NCI-H526 treated with DMSO at 0.1 percent for 48 hours (cell line): ENCODE data around the gene MTMR12.
"Not testable (repeated sequence)": the region's sequence is repeated elsewhere in the genome, so short reads cannot be mapped to it uniquely, and the experiment has no call there.

Experiments
- DNase-seq: peaks from one replicate; lab custom pipeline; 2025; lab: John Stamatoyannopoulos, UW

MTMR12 gene

DNA sequence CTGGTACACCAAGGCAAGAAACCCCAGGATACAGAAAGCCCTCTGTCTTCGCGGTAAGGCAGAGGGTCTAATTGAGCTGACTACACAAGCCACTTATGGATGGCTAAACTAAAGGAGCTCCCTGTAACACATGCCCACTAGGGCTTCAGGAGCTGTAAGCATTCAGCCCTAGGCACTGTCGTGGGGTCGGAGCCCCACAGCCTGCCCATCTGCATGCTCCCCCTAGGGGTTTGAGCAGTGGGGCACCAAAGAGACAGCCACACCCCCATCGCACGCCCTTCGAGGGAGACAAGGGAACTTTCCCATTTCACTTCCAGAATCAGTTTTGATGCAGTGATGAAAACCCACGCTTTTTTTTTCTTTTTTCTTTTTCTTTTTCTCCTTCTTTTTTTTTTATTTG is 11.0 kb upstream of the MTMR12 start:
- DNase-seq = no peak

GRCh38 chr5:32322882-32323281 is 10.1 kb upstream of the MTMR12 start:
- no peak for DNase-seq

- not testable (repeated sequence) for DNase-seq
These were observed 9.0 kb upstream of the MTMR12 start for GRCh38 chr5:32321787-32322186.

- DNase-seq = no peak
These were observed 7.8 kb upstream of the MTMR12 start for GRCh38 chr5:32320576-32320975.

- no peak for DNase-seq
These were observed 7.3 kb upstream of the MTMR12 start for GRCh38 chr5:32319926-32320543.

- DNase-seq = no peak
These were observed 6.7 kb upstream of the MTMR12 start for GRCh38 chr5:32319392-32319791.

DNA sequence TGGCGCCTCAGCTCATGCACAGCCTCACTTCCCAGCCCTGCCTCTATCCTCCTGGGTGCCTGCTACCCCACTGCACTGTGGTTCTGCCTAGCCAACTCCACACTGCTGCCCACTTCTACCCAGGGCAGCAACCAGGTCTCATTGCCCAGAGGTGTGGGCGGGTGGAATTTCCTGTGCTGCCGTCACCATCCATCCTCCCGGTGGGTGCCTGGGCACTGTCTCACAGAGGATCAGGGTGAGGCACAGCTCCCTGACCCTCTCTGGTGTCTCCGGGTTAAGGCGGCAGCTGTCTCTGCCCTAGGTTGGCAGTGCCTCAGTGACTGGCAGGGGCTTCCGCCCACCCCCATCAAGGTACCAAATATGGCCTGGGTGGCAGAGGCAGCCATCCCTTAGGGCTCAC is 4.3 kb upstream of the MTMR12 start:
- DNase-seq = no peak

DNA sequence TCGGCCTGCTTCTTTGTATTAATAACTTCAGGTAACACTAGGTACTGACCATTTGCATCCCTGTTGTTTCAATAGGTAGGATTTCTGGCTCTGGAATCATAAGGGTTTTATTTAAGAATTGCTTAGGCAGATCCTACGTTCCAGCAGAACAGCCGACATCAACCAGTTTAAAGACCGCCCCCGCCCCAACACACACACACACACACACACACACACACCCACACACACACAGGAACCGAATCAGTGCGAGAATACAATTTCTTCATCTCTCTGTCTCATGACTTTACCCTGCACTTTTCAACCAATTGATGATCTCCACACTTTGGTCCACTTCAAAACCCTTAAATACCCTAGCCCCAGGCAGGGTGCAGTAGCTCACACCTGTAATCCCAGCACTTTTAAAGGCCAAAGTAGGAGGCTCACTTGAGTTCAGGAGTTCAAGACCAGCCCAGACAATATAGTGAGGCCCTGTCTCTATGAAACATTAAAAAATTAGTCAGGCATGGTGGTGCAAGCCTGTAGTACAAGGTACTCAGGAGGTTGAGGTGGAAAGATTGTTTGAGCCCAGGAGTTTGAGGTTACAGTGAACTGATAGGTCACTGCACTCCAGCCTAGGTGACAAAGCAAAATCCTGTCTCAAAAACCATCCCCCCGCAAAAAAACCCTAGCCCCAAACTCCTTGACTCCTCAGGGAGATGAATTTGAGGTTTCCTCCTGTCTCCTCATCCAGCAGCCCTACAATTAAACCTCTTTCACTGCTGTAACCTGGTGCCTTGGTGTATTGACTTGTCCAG is 2.7 kb upstream of the MTMR12 start:
- DNase-seq = no peak

DNA sequence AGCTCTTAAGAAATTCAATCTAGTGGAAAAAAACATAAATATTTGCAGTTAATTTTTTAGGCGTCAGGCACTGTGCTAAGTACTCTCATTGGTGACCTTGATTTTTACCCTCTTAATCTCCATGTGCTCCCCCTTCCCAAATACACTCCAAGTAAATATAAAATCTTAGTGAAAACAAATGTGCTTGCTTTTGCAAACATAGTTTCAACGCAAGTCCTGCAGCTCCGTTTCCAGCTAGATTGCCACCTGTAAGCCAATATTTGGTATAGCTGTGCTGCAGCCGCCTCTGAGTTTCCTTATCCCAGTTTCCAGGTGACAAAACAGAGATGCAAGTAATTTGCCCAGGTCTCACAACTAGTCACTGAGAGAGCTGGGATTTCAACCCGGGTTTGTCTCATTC is 1.9 kb upstream of the MTMR12 start:
- DNase-seq = no peak

GRCh38 chr5:32314152-32314488 is 1.4 kb upstream of the MTMR12 start:
- not testable (repeated sequence) for DNase-seq

GRCh38 chr5:32312197-32312594 is 543 bp downstream of the MTMR12 start:
- peak; percentile 59 for DNase-seq

- DNase-seq = no peak
These were observed 1.1 kb downstream of the MTMR12 start for GRCh38 chr5:32311404-32312196.

GRCh38 chr5:32309761-32310160 is 3.0 kb downstream of the MTMR12 start:
- DNase-seq = no peak

- no peak for DNase-seq
These were observed 3.8 kb downstream of the MTMR12 start for GRCh38 chr5:32308946-32309345.

- DNase-seq = no peak
These were observed 5.0 kb downstream of the MTMR12 start for GRCh38 chr5:32307769-32308194.

DNA sequence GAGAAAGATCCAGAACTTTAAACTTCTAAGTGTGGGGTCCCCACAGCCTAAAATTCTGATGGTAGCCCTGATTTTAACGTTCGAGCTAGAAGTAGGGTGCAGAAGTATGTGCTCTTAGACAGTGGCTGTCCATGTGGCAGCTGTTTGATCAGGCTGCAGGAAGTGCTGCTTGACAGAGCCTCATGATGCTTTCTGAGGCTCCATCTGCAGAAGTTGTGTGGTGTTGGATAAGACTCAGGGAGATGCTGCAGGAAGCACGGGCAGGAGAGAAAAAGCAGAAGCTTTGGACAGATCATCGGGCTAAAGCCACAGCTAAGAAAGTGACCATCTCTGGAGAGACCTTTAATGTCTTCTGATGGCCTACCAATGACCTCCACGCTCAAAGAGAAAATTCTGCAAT is 8.1 kb downstream of the MTMR12 start:
- no peak for DNase-seq

DNA sequence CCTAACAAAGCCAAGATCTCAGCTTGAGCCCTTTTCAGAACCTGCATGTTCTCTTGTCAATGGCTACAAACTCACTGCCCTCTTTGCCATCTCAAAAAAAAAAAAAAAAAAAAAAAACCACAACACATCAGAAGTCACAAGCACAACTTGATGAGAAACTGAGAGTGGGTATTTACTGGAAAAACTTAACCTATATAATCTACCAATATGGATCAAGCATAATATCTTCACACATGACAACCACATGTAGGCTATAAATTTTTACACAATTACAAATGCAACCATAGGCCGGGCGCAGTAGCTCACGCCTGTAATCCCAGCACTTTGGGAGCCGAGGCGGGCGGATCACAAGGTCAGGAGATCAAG is 9.0 kb downstream of the MTMR12 start:
- no peak for DNase-seq

DNA sequence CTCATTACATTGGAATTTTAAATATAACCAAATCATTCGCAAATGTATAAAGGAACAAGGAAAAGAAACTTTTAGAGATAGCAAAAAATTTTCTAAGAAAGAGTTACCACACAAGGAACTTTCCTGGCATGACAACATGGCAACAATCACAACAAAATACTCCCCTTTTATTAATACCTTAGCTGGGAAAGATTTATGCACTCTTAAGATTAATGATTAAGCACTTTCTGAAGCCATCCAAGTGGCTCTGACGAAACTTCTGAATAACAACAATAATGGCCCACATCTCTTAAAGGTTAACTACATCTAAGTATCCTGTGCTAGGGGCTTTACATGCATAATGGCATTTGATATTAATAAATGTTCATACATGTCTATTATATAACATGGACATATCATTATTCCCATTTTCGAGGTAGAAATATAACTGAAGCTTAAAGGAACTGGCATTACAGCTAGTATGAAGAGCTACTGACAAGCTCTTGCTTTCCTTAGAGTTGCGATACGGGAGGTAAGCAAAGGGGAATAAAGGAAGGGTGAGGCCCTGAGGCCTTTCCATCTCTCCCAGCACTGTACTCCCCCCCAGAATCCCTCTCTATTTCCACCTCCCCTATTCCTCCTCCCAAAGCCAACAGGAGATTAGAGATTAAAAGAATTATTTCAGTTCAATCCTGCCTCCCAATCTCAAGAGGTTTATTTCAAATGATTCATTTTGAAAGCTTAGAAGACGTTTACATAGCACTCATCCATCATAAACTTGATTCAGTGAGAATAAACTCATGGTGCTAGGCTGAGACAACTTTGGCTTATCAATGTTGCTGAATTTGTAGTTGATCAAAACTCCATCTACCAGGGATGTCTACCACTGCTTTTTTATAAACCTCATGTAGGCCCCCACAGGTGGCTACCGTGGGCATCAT is 9.6 kb downstream of the MTMR12 start:
- DNase-seq = no peak

GRCh38 chr5:32301891-32302290 is 10.8 kb downstream of the MTMR12 start:
- DNase-seq = no peak

GRCh38 chr5:32299059-32299677 is 13.6 kb downstream of the MTMR12 start:
- no peak for DNase-seq

DNA sequence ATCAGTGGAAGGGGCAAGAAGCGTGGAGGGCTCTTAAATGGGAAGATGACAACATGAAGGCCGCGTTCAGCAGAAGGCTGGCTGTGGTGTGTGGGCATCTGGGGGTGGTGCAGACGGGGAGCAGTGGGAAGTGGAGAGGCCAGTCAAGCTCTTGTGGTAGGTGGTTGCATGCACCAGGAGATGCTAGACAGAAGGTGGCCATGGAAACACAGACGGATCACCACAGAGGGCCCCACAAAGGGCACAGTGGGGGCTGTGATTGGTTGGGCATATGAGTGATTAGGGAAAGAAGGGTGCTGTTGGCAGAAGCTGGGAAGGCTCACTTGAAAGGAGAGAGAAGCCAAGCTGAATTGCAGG is 14.7 kb downstream of the MTMR12 start:
- DNase-seq = no peak
